Neural cell (in vitro differentiated cells): ENCODE results near the gene KIAA1191.

Experiments
- CTCF ChIP-seq: fragments of 450-650 bp; IDR thresholded peaks from 2 replicates; pipeline ENCODE4 v1.5.1; 2014; ENCODE audit warnings: antibody characterized with exemption, mild to moderate bottlenecking, moderate library complexity; ENCODE audit not compliant: poor library complexity, severe bottlenecking
- EP300 ChIP-seq: fragments of 450-650 bp; conservative IDR thresholded peaks from 2 replicates; pipeline ENCODE4 v1.6.1; 2014; ENCODE audit warnings: antibody characterized with exemption, mild to moderate bottlenecking, moderate library complexity; ENCODE audit not compliant: poor library complexity, severe bottlenecking
- EZH2 ChIP-seq: fragments of 200-600, 300-800 bp; shearing (Covaris generic), sonication (generic); IDR thresholded peaks from 2 replicates; pipeline ENCODE4 v1.6.1; 2014; ENCODE audit warnings: antibody characterized with exemption, low read length, borderline replicate concordance, mild to moderate bottlenecking; ENCODE audit not compliant: insufficient read depth, poor library complexity, severe bottlenecking
- POLR2AphosphoS5 ChIP-seq: IDR thresholded peaks from 2 replicates; pipeline ENCODE4 v1.6.1; 2012
- RAD21 ChIP-seq: fragments of 450-650 bp; conservative IDR thresholded peaks from 2 replicates; pipeline ENCODE4 v1.6.1; 2014; ENCODE audit warnings: antibody characterized with exemption, mild to moderate bottlenecking, moderate library complexity
- REST ChIP-seq: IDR thresholded peaks from 2 replicates; pipeline ENCODE4 v1.6.1; 2012; ENCODE audit warnings: borderline replicate concordance
- SMC3 ChIP-seq: fragments of 450-650 bp; conservative IDR thresholded peaks from 2 replicates; pipeline ENCODE4 v1.6.1; 2014; ENCODE audit warnings: antibody characterized with exemption, mild to moderate bottlenecking, moderate library complexity; ENCODE audit not compliant: poor library complexity
- TAF1 ChIP-seq: IDR thresholded peaks from 2 replicates; pipeline ENCODE4 v1.6.1; 2012; ENCODE audit warnings: low read depth

GRCh38 chr5:176408590-176408989, 47.0 kb upstream of the KIAA1191 start:
- TF ChIP-seq CTCF (no peak), EP300 (no peak), SMC3 (no peak), POLR2AphosphoS5 (no peak), EZH2 (no peak), TAF1 (no peak), RAD21 (no peak), REST (no peak)
